ENCODE results near the gene EXOC7. TPM values are rescaled to one million over a fixed set of nuclear protein-coding genes. Genes with fewer than 3 reads are reported as not detected.

The EXOC7 gene
- total RNA-seq, 1 experiment from 2014 or later: 160 TPM

- no peak overlapping the region for H3K4ac ChIP-seq (ENCODE audit: low read depth, low read length)
- peaks cover 8 to 43% (median 28%) of the 10 kb centered on the region in 3 experiments; a peak in 6 of 7 replicates for H3K36me3 Mint-ChIP-seq (ENCODE audit: insufficient read depth in 1 of 3, low read depth in 3 of 3)
- H2AK5ac ChIP-seq (ENCODE audit: insufficient read length, low read length): no peak overlapping the region
- no peak overlapping the region for H2BK12ac ChIP-seq (ENCODE audit: insufficient read length, low read depth, low read length)
- no peak overlapping the region for H3K23ac ChIP-seq (ENCODE audit: insufficient read length, low read depth, low read length)
- H3K23me2 ChIP-seq (ENCODE audit: insufficient read length, low read depth, low read length, poor library complexity, severe bottlenecking): peaks cover 12% of the 10 kb centered on the region
- no peak overlapping the region for H2BK20ac ChIP-seq (ENCODE audit: low read depth, low read length, poor library complexity, severe bottlenecking)
- no peak overlapping the region for H4K8ac ChIP-seq (replicated peaks; ENCODE audit: insufficient read length, low read depth, low read length)
- H4K20me1 ChIP-seq (ENCODE audit: control insufficient read depth, insufficient read depth, insufficient read length): peaks cover 3% of the 10 kb centered on the region
- no peak overlapping the region for H2BK5ac ChIP-seq (ENCODE audit: insufficient read length, low read length)
- no peak overlapping the region for H3K56ac ChIP-seq (ENCODE audit: insufficient read length, low read depth, low read length)
- no peak overlapping the region for H4K91ac ChIP-seq (ENCODE audit: insufficient read length, low read depth, low read length)
- peaks cover 8% of the 10 kb centered on the region; the same call in 1 of the 2 replicates for H3K4me1 ChIP-seq (ENCODE audit: insufficient read depth, low read length)
- H3K4me2 ChIP-seq (ENCODE audit: insufficient read depth, insufficient read length, low read length): no peak overlapping the region
- H3K9me3 ChIP-seq (ENCODE audit: control insufficient read depth, low read depth, low read length): no peaks in the 10 kb centered on the region
- H3K18ac ChIP-seq (ENCODE audit: insufficient read length, low read depth, low read length): no peak overlapping the region
- no peak overlapping the region for H3T11ph ChIP-seq (ENCODE audit: low read length)
- H3K79me2 ChIP-seq (ENCODE audit: insufficient read depth, low read length): no peaks in the 10 kb centered on the region
- H2AFZ ChIP-seq (ENCODE audit: low read length): no peak overlapping the region
- peak; percentile 57 for DNase-seq
- H2BK15ac ChIP-seq (ENCODE audit: low read depth, low read length): no peak overlapping the region
- WGBS (ENCODE audit: extremely low coverage, insufficient read length, low lambda C conversion rate): no CpG with 5 or more reads among the region's 27 CpGs
- no peak overlapping the region for H3K9ac ChIP-seq (ENCODE audit: extremely low read depth, insufficient read length, low read length)
- no peak overlapping the region; a peak in 3 of 5 replicates for H3K4me3 Mint-ChIP-seq
- no peak overlapping the region for H3K14ac ChIP-seq (ENCODE audit: insufficient read depth, low read length)
- H3K9me3 Mint-ChIP-seq: no peaks in the 10 kb centered on the region; a peak in 1 of 5 replicates
- H2BK120ac ChIP-seq (ENCODE audit: low read depth, low read length, poor library complexity, severe bottlenecking): no peak overlapping the region
- H3K4me1 Mint-ChIP-seq: peaks cover 32 to 41% of the 10 kb centered on the region in 2 experiments
- no peak overlapping the region for H4K5ac ChIP-seq (ENCODE audit: insufficient read length, low read depth, low read length)
- no peak overlapping the region for H3K27ac ChIP-seq (ENCODE audit: insufficient read length, low read depth, low read length)
- peaks cover 39% of the 10 kb centered on the region for H3K27me3 Mint-ChIP-seq (ENCODE audit: low read depth)
- peak overlapping the region in 2 of 3 experiments; percentile 51 to 91; a peak in 3 of 7 replicates for H3K27ac Mint-ChIP-seq
- TF ChIP-seq CTCF (conservative IDR thresholded peaks at IDR 0.05): no peak
- H3K79me1 ChIP-seq (ENCODE audit: insufficient read depth, low read depth, low read length, poor library complexity, severe bottlenecking): no peaks in the 10 kb centered on the region
- peaks cover 28% of the 10 kb centered on the region for H3K27me3 ChIP-seq (ENCODE audit: insufficient read depth, low read length)
Measured at GRCh38 chr17:76081295-76082210, 22.0 kb downstream of the EXOC7 start.
